ENCODE results near the gene SLAMF9.

SLAMF9 gene

DNA sequence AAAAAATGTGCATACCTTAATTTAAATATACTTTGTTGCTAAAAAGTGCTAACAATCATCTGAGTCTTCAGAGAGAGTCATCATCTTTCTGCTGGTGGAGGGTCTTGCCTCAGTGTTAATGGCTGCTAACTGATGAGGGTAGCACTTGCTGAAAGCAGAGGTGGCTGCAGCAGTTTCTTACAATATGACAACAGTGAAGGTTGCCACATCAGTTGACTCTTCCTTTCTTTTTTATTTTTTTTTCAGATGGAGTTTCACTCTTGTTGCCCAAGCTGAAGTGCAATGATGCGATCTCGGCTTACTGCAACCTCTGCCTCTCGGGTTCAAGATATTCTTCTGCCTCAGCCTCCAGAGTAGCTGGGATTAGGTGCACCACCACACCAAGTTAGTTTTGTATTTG is 51.5 kb downstream of the SLAMF9 start:
- no peak for DNase-seq (ENCODE audit: low read depth in 3 of 3, low spot score in 1 of 3)
